Measurements from ENCODE around the gene EPHA10.

DNA sequence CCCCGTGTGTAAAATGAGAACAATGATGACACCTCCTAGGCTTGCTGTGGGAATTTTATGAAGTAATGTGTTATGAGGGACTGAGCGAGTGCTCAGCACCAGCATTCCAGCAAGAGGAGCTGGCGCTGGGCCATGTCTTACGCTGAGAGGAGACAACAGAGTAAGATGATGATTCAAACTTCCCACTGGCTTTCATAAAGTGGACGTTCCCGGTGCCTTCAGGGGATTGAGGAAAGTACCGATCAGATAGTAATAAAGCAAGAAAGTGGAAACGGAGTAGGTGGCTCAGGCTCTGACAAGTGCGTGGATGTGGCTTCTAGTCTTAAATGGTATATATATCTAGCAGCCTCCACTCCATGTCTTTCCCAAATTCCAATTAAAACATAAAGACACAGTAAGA is 23.8 kb downstream of the EPHA10 start:
- TF ChIP-seq POLR2AphosphoS5 (IDR thresholded peaks at IDR 0.05; ENCODE audit: borderline replicate concordance, low read depth, low read length) (no peak), EZH2 (IDR thresholded peaks at IDR 0.05) (no peak), FOXP2 (optimal IDR thresholded peaks at IDR 0.05; ENCODE audit: control extremely low read depth, extremely low read length, insufficient read depth) (no peak)
